ENCODE measurements around the gene TGFBR2.

The TGFBR2 gene

DNA sequence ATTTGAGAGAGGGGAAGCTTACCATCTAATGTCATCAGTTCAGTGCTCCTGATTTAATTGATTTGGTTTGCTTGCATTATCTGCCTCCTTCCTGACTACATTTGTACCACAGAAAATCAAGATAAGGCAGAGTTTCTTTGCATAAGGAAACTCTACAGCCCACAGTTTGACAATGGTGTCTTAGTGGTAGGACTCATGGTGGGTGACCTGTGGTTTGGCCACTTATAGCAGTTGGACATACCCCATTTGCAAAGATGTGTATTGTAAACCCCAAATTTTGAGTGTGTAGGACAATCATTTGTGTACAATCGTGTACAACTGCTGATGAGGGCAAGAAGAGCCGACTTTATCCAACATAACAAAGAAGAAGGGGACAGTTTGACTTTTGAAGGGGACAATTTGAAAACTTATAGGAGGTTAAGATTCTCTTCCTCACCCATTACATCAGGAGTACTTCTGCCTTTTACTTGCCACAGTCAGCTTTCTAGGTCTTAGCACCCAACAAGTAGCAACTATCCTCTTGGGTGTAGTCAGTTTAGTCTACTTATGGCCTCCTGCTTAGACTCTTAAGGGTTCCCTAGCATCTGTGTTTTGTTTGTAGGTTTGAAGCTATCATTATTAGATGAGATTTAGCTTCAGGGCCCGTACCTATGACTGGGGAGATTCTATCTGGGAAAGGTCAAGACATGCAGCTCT is 6.2 kb downstream of the TGFBR2 start:
- no peak for TF ChIP-seq SIN3A (IDR thresholded peaks at IDR 0.05; ENCODE audit: borderline replicate concordance, insufficient read depth, low read length)
- TF ChIP-seq POLR2AphosphoS5 (IDR thresholded peaks at IDR 0.05; ENCODE audit: low read depth, low read length): no peak
- no peak for TF ChIP-seq FOXP2 (optimal IDR thresholded peaks at IDR 0.05; ENCODE audit: borderline replicate concordance, extremely low read depth, extremely low read length, insufficient read depth)
- no peak for TF ChIP-seq REST (IDR thresholded peaks at IDR 0.05; ENCODE audit: insufficient read depth in 1 of 2, low read depth in 2 of 2, low read length in 2 of 2)
- no peak for TF ChIP-seq TAF1 (IDR thresholded peaks at IDR 0.05; ENCODE audit: borderline replicate concordance, insufficient read depth, low read length)

DNA sequence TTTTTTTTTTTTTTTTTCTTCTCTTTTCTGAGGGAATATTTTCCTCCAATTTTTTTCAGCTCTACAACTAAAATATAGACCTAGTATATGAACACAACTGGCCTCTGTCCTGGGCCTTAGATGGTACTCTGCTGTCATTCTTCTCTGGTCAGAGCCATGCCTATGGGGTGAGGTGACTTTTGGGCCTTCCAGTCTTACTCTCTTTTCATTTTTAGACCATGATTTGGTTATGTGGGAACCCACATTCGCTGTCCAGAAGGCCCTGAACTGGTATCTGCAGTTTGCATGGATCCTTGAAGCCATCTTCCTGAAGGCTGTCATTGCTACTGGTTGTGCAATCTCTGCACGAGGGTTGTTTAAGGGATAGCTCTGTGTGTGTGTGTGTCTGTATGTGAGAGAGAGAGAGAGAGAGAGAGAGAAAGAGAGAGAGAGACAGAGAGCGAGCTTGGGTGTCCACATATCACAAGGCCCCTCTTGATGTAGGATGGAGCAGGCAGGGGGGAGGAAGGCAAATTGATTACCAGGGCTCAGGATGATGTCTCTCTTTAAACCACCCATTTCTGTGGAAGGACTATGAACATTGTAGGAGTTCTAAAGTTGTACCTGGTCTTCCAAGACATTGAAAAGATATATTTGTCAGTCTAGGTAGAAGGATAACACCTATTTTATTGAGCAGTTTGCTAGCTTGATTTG is 6.9 kb downstream of the TGFBR2 start:
- TF ChIP-seq TAF1 (IDR thresholded peaks at IDR 0.05; ENCODE audit: borderline replicate concordance, insufficient read depth, low read length) (no peak), REST (IDR thresholded peaks at IDR 0.05; ENCODE audit: insufficient read depth in 1 of 2, low read depth in 2 of 2, low read length in 2 of 2) (no peak), SIN3A (IDR thresholded peaks at IDR 0.05; ENCODE audit: borderline replicate concordance, insufficient read depth, low read length) (no peak), FOXP2 (optimal IDR thresholded peaks at IDR 0.05; ENCODE audit: borderline replicate concordance, extremely low read depth, extremely low read length, insufficient read depth) (no peak), POLR2AphosphoS5 (IDR thresholded peaks at IDR 0.05; ENCODE audit: low read depth, low read length) (no peak)

DNA sequence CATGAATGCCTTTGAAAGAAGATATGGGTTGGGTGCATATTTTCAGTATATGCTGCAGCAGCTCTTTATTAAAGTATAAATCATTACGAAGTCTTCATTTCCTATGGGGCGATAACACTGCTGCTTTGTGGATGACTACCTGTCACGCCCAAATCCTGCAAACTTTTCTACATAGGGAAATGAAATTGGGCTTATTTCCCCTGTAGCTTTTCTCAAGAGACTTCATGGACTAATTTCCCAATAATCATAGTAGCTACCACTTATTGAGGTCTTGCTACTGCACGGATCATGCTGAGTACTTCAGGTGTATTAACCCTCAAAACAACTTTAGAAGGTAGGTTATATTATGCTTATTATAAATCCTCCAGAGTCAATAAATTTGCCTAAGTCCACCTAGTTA is 8.0 kb downstream of the TGFBR2 start:
- no peak for TF ChIP-seq REST (IDR thresholded peaks at IDR 0.05; ENCODE audit: insufficient read depth in 1 of 2, low read depth in 2 of 2, low read length in 2 of 2)
- no peak for TF ChIP-seq FOXP2 (optimal IDR thresholded peaks at IDR 0.05; ENCODE audit: borderline replicate concordance, extremely low read depth, extremely low read length, insufficient read depth)
- no peak for TF ChIP-seq POLR2AphosphoS5 (IDR thresholded peaks at IDR 0.05; ENCODE audit: low read depth, low read length)
- TF ChIP-seq SIN3A (IDR thresholded peaks at IDR 0.05; ENCODE audit: borderline replicate concordance, insufficient read depth, low read length): no peak
- no peak for TF ChIP-seq TAF1 (IDR thresholded peaks at IDR 0.05; ENCODE audit: borderline replicate concordance, insufficient read depth, low read length)

DNA sequence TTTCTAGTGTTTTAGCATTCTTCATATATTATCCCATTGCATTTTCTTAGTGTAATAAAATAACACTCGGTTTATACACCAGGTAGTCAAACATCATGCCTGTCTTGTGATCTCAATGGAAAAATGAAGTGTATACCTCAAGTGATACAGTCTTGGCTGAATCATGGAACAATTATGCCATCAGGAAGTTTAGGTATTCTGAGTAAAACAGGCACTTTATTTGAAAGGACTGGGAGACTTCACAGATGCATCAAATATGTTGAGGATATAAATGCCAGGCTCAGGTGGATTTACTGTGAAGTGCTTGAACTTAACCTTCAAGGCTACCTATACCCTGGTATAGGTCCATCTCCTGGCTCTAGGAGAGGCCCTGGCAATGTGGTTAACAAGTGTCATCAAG is 8.5 kb downstream of the TGFBR2 start:
- no peak for TF ChIP-seq TAF1 (IDR thresholded peaks at IDR 0.05; ENCODE audit: borderline replicate concordance, insufficient read depth, low read length)
- TF ChIP-seq SIN3A (IDR thresholded peaks at IDR 0.05; ENCODE audit: borderline replicate concordance, insufficient read depth, low read length): no peak
- no peak for TF ChIP-seq REST (IDR thresholded peaks at IDR 0.05; ENCODE audit: insufficient read depth in 1 of 2, low read depth in 2 of 2, low read length in 2 of 2)
- no peak for TF ChIP-seq POLR2AphosphoS5 (IDR thresholded peaks at IDR 0.05; ENCODE audit: low read depth, low read length)
- no peak for TF ChIP-seq FOXP2 (optimal IDR thresholded peaks at IDR 0.05; ENCODE audit: borderline replicate concordance, extremely low read depth, extremely low read length, insufficient read depth)

Data from PFSK-1 (cell line).